GM12874 (cell line): ENCODE data around the gene GPC6.

Experiments
- CTCF ChIP-seq: IDR thresholded peaks from 2 replicates; pipeline ENCODE4 v1.5.1; 2011; ENCODE audit warnings: low read depth, mild to moderate bottlenecking, control low read depth, low read length, moderate library complexity; ENCODE audit not compliant: insufficient read depth

GPC6 gene

GRCh38 chr13:93777504-93777903, 550.9 kb downstream of the GPC6 start:
- TF ChIP-seq CTCF: no peak

GRCh38 chr13:93778548-93778947, 551.9 kb downstream of the GPC6 start:
- TF ChIP-seq CTCF: no peak

GRCh38 chr13:93784191-93784590, 557.6 kb downstream of the GPC6 start:
- no peak for TF ChIP-seq CTCF

- no peak for TF ChIP-seq CTCF
These were observed 560.4 kb downstream of the GPC6 start for GRCh38 chr13:93786846-93787489.

- TF ChIP-seq CTCF: no peak
These were observed 561.8 kb downstream of the GPC6 start for GRCh38 chr13:93788456-93788855.

GRCh38 chr13:93789058-93789457, 562.5 kb downstream of the GPC6 start:
- TF ChIP-seq CTCF: no peak

- no peak for TF ChIP-seq CTCF
These were observed 567.7 kb downstream of the GPC6 start for GRCh38 chr13:93794197-93794885.
